ENCODE results near the gene TMEM132C. TPM values are rescaled to one million over a fixed set of nuclear protein-coding genes. Genes with fewer than 3 reads are reported as not detected.

TMEM132C gene
- total and polyA plus RNA-seq, 2 donors (not counting 3 experiments of a cell fraction or from before 2014, with no cell fraction given) = not detected

DNA sequence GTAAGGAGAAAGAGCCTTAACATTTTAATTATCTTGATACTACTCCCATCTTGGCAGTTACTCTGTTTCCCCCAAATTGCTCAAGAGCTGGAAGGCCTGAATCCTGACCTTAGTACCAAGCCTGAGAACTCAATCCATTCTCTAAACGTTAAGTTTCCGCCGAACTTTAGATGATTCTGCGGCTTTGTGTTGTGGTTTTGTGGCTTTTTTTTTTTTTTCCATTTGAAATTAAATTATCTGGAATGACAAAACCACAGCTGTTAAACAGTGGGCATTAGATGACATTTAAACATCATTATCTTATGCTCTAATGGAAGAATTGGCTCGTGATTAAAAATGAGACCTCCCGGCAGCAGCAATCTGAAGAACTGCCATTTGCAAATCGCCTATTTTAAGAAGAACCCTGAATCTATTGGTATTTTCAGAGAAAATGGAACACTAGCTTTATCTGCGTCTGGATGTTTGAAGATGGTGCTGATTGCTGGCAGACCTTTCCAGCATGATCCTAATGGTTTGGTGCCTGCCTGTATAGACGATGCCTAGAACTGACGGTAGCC is 38.4 kb downstream of the TMEM132C start:
- intact Hi-C loops (cut with micrococcal nuclease) = no loop called here
- no peaks in the 10 kb centered on the region for H3K79me2 ChIP-seq (ENCODE audit: control insufficient read depth, insufficient read depth, low read length)
- H3K36me3 ChIP-seq (ENCODE audit: control insufficient read depth in 2 of 2, extremely low read depth in 1 of 2, insufficient read depth in 2 of 2, low read length in 2 of 2) = no peaks in the 10 kb centered on the region
- no peak for TF ChIP-seq EZH2 (IDR thresholded peaks at IDR 0.05; ENCODE audit: borderline replicate concordance, low read depth, low read length, severe bottlenecking)
- TF ChIP-seq POLR2A (IDR thresholded peaks at IDR 0.05; ENCODE audit: low read depth, low read length) = no peak
- TF ChIP-seq, protein P1, sequence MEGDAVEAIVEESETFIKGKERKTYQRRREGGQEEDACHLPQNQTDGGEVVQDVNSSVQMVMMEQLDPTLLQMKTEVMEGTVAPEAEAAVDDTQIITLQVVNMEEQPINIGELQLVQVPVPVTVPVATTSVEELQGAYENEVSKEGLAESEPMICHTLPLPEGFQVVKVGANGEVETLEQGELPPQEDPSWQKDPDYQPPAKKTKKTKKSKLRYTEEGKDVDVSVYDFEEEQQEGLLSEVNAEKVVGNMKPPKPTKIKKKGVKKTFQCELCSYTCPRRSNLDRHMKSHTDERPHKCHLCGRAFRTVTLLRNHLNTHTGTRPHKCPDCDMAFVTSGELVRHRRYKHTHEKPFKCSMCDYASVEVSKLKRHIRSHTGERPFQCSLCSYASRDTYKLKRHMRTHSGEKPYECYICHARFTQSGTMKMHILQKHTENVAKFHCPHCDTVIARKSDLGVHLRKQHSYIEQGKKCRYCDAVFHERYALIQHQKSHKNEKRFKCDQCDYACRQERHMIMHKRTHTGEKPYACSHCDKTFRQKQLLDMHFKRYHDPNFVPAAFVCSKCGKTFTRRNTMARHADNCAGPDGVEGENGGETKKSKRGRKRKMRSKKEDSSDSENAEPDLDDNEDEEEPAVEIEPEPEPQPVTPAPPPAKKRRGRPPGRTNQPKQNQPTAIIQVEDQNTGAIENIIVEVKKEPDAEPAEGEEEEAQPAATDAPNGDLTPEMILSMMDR (IDR thresholded peaks at IDR 0.05; ENCODE audit: extremely low read depth in 1 of 2, insufficient read depth in 1 of 2, low read depth in 1 of 2, low read length in 2 of 2) = no peak
- no peak for TF ChIP-seq MYC (IDR thresholded peaks at IDR 0.05; ENCODE audit: low read depth, low read length)
- ChIA-PET POLR2A (no interaction called here), CTCF (no interaction called here)
- H3K9me3 ChIP-seq (replicated peaks; ENCODE audit: control insufficient read depth, insufficient read depth, low read length) = peaks cover 3% of the 10 kb centered on the region
- H3K4me1 ChIP-seq (ENCODE audit: control insufficient read depth, extremely low read depth, insufficient read depth, low read length) = no peaks in the 10 kb centered on the region
- no peak overlapping the region for H3K4me2 ChIP-seq (ENCODE audit: insufficient read depth, low read length)
- no peak overlapping the region for H3K27ac ChIP-seq (ENCODE audit: insufficient read depth, low read depth, low read length)
- no peaks in the 10 kb centered on the region for H3K9me1 ChIP-seq (replicated peaks; ENCODE audit: control insufficient read depth, extremely low read depth, insufficient read depth, low read length)
- no TSS peak for BruUV-seq (replicated peaks)
- FAIRE-seq = no peak
- H4K20me1 ChIP-seq (replicated peaks; ENCODE audit: control insufficient read depth, extremely low read depth, insufficient read depth, low read length) = no peaks in the 10 kb centered on the region
- no peak for DNase-seq (ENCODE audit: low read depth, low spot score)
- H3K9ac ChIP-seq (replicated peaks; ENCODE audit: extremely low read depth, insufficient read depth, low read length) = no peak overlapping the region
- no peak overlapping the region for H2AFZ ChIP-seq (ENCODE audit: low read depth, low read length)
- no peaks in the 10 kb centered on the region for H3K27me3 ChIP-seq (ENCODE audit: control insufficient read depth in 2 of 2, insufficient read depth in 2 of 2, low read length in 2 of 2)
- H3K4me3 ChIP-seq (replicated peaks in 1 of 3; ENCODE audit: insufficient read depth in 1 of 3, low read depth in 1 of 3, low read length in 3 of 3) = no peak overlapping the region
- dilution Hi-C loops (cut with MboI; ENCODE audit: extremely low pct_ligation_motif_present, low sequenced_read_pairs) = no loop called here

DNA sequence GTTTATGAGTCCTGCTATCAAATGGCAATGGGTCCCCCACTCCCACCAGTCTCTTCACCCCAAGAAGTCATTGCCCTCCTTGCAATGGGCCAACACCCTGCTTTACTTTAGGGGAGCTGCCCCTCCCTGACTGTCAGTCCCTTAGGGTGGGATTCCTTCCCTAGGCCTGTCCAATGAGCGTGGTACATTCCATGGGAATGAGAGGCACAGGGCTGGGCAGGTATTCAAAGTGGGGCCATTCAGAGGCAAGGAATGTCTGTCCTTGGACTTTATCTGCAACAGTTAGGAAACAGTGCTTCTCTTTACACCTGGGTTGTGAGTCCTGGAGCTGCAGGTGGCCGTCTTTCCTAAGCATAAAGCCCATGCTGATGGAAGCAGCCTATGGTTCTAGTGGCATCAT is 40.8 kb downstream of the TMEM132C start:
- H3K9ac ChIP-seq (replicated peaks; ENCODE audit: extremely low read depth, insufficient read depth, low read length) = no peak overlapping the region
- H3K9me1 ChIP-seq (replicated peaks; ENCODE audit: control insufficient read depth, extremely low read depth, insufficient read depth, low read length) = no peaks in the 10 kb centered on the region
- no peak overlapping the region for H3K27ac ChIP-seq (ENCODE audit: insufficient read depth, low read depth, low read length)
- BruUV-seq (replicated peaks) = no TSS peak
- no peaks in the 10 kb centered on the region for H3K36me3 ChIP-seq (ENCODE audit: control insufficient read depth in 2 of 2, extremely low read depth in 1 of 2, insufficient read depth in 2 of 2, low read length in 2 of 2)
- H3K4me1 ChIP-seq (ENCODE audit: control insufficient read depth, extremely low read depth, insufficient read depth, low read length) = no peaks in the 10 kb centered on the region
- dilution Hi-C loops (cut with MboI; ENCODE audit: extremely low pct_ligation_motif_present, low sequenced_read_pairs) (no loop called here), intact Hi-C loops (cut with micrococcal nuclease) (no loop called here)
- peaks cover 6% of the 10 kb centered on the region for H3K9me3 ChIP-seq (replicated peaks; ENCODE audit: control insufficient read depth, insufficient read depth, low read length)
- no peak for FAIRE-seq
- H4K20me1 ChIP-seq (replicated peaks; ENCODE audit: control insufficient read depth, extremely low read depth, insufficient read depth, low read length) = no peaks in the 10 kb centered on the region
- ChIA-PET CTCF (no interaction called here), POLR2A (no interaction called here)
- DNase-seq (ENCODE audit: low read depth, low spot score) = no peak
- H3K79me2 ChIP-seq (ENCODE audit: control insufficient read depth, insufficient read depth, low read length) = no peaks in the 10 kb centered on the region
- no peak overlapping the region for H3K4me3 ChIP-seq (replicated peaks in 1 of 3; ENCODE audit: insufficient read depth in 1 of 3, low read depth in 1 of 3, low read length in 3 of 3)
- H3K27me3 ChIP-seq (ENCODE audit: control insufficient read depth in 2 of 2, insufficient read depth in 2 of 2, low read length in 2 of 2) = no peaks in the 10 kb centered on the region
- no peak overlapping the region for H2AFZ ChIP-seq (ENCODE audit: low read depth, low read length)
- no peak for TF ChIP-seq POLR2AphosphoS5 (IDR thresholded peaks at IDR 0.05; ENCODE audit: insufficient read depth, low read depth, low read length)
- H3K4me2 ChIP-seq (ENCODE audit: insufficient read depth, low read length) = no peak overlapping the region

All from endothelial cell of umbilical vein (primary cell).